GM21786 (cell line): ENCODE data around the gene CUEDC1.
A peak's percentile ranks its signal among the peaks of the same experiment; 100 is the strongest.

Source experiments
- ATAC-seq: cut with Tn5 transposase; IDR thresholded peaks from one replicate; pipeline ENCODE4 v1.9.1; 2021; ENCODE audit not compliant: unreplicated experiment

The CUEDC1 gene

GRCh38 chr17:57866319-57866718 is 88.9 kb downstream of the CUEDC1 start:
- ATAC-seq, result no peak

DNA sequence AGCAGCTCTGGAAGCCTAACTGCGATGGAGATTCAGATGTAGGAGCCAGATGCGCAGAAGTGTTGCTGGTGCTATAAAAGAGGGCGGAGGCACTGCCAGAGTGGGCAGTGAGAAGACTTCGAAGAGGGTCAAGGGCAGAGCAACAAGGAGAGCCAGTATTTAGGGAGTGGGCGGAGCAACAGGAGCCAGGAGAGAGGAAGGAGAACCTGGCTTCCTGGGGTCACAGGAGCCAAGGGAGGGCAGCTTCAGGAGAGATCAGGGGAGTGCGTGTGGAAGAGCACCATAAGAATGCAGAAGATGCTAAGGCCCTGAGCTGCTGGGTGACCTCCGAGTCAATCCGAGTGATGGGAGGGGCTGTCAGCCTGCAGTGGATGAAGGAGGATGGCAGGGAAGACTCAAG is 90.9 kb downstream of the CUEDC1 start:
- ATAC-seq, result no peak

DNA sequence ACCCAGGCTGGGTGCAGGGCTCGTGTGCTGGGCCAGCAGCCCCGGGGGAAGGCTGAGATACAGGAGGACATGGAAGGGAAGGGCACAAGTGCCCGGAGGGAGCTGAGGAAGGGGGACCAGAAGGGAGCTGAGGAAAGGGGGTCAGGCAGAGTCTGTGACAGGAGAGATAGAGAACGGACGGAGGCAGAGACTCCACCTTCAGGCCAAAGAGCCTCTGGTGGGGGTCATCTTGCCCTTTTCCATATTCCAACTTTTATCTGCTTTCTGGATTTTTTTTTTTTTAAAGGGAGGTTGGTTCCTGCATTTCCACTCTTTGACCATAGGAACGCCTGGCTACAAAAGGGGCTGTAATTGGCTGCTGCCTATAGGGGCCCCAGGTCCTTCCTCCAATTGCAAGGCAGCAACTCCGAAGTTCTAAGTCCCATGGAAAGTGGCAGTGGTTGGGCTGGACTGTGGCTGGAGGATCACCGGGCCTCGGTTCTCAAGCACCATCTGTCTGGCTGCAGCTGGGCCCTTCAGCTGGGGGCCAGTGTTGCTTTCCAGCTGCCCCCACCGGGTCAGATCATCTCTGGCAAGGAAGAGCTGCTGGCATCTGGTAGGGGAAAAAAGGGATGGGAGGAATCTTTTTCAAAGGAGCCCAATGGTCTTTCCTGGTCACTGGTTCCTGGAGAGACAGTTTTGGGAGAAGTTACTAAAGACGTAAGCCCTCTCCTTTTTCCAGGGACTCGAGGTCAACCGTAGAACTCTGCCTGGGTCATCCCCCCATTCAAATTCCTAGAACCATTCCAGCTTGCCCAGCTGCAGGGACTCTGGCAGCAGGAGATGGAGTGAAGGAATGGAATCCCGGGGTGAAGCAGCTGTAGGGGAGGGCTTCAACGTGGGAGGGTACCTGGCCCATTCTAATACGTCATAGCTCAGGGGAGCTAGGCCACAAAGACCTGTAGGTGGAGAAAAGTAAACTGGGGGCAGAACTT is 92.2 kb downstream of the CUEDC1 start:
- no peak for ATAC-seq

DNA sequence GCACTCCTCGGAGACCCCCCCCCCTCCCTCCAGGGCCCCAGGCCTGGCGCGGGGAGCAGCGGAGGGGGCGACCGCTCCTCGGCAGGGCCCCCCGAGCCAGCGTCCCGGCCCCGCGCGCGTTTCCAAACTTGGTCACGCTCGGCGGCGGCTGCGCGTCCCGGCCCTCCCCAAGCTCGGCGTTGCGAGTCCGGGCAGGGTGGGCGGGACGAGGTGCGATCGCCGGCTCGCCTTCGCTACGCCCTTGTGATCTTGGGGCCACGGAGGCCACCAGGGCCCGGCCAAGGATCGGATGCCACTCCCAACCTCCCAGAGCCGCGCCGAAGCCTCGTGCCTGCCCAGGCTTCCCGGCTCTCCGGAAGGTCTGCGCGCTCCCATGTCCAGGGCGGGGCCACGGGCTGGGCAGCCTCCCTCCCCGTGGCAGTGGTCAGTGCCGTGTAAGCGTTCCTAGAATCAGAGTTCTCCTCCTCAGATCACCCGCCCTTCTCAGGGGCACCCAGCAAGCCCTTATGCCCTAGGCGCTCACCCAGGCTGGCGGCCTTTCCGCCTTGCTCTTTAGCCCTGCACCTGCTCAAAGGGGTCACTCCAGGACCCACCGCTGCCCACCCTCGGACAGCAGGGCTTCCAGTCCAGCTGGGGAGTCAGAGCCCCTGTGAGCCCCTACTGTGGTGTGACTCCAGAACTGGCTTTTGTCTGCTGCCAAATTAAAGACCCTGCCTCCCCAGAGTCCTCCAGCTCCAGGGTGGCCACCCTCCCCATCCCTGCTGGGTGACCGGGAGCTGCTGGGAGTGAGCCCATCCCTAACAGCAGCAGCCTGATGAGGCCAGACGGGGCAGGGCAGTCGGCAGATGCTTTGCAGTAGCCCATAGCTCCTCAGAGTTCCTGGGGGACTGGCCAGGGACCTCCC is 93.2 kb downstream of the CUEDC1 start:
- no peak for ATAC-seq

DNA sequence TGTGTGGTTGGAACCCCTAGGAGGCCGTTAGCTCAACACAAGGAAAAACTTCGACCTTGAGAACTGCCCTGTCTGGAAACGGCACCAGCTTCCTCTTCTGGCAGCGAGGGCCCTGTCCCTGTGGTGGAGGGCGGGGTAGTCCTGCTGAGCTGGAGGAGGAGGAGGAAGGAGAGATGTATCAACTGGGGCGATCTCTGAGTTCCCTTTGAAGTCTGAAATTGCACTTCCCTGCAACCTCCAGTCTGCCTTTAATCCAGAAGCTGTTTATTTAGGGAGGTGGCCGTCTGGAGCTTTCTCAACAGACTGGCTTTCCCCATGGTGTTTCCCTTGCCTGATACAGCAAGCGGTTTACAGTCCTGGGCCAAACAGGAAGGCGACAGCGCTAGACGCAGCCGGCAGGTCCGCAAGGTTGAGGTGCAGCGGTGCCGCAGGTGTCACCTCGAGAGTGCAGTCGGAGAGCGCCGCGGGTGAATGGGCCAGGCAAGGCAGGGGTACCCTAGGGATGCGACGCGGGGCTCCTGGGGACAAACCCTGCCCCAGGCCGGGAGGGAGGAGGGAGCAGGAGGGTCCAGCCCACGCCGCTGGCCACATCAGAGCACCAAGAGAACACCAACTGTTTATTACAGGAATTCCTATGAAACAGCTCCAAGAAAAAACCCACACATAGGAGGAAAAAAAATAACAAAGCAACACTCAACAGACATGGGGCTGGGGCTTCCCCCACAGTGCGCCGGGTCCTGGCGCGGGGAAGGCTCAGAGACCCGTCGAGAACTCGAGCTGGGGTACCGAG is 94.0 kb downstream of the CUEDC1 start:
- no peak for ATAC-seq

- no peak for ATAC-seq
Measured at GRCh38 chr17:57860414-57860999, 94.7 kb downstream of the CUEDC1 start.

GRCh38 chr17:57859601-57860413 is 95.4 kb downstream of the CUEDC1 start:
- ATAC-seq, result no peak

DNA sequence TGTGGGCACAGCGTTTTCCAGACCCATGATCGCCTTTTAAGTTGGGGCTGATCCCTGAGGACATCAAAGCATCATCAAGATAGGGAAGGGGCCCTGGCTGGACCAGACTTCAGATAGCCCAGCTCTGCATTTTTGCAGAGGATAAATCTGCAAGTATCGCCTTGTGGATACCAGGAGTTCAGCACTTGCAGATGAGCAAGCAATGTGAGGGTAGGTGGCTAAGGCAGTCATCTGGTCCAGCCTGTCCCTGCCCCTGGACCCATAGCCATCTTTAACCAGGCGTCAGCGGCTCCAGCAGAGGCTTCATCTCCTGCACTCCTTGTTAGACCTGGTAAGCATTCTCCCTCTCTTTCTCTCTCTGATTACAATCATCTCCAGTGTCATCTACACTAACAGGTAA is 96.4 kb downstream of the CUEDC1 start:
- no peak for ATAC-seq

DNA sequence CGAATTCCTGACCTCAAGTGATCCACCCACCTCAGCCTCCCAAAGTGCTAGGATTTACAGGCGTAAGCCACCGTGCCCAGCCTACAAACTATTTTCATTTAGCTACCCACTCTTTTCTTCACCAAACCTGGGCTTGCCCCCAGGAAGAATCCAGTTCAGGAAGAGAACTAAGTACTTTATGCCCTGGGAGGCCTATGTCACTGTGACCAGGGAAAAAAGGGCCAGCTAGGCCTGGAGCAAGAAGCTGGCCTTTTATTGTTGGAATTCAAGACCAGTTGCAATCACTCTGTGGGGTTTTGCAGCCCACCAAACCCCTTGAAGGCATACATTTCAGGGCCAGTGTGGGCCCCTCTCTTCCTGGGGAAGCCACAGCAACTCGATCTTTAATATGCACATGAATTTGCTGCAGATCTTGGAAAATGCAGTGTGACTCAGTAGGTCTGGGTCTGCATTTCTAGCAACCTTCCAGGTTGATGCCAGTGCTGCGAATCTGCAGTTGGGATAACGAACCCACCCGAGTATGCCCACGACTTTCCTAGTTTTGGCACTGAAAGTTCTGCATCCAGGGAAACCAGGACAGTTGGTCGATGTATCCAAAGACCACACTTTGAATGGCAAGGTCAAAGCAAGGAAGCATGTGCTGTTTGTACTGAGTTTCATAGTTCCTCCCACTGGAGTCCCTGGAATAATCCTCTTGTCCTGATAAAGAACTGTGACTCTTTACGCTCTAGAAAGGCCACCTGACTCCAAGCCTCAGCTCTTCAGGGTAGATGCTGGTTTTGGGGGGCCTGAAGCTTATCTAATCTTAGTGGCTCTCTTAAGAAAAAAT is 98.2 kb downstream of the CUEDC1 start:
- ATAC-seq, result no peak

GRCh38 chr17:57855391-57856035 is 99.7 kb downstream of the CUEDC1 start:
- no peak for ATAC-seq

DNA sequence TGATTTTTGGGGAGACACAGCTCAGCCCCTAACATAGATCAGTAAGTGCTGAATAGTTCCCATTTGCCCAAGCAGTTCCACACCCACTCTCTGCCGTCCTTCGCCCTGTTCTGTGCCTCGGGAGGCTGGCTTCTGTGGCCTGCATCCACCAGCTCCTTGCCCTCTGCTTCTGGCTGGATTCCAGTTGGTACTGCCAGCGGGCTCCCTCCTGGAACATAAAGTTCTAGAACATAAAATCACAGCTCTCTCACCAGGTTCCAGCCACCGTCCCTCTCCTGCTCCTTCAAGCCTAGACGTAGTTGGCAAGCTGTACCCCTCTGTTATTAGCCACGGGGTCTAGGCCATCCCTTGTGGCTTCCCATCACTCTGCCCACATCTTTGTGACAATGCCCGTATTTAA is 101.5 kb downstream of the CUEDC1 start:
- no peak for ATAC-seq

DNA sequence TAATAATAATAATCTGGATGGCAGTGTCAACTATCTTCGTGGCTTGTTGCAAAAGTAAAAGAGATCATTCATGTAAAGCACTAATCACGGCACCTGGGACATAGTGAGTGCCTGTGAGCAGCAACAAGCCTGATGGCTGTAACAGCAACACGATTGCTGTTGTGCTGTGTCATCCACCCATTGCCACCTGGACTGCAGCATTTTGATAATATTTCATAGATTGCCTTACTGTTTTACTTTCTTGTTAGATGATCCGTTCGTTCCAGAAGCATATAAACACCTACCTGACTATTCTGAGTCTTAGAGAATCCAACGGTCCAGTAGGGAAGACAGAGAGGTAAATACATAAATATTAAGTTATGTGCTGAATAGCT is 102.3 kb downstream of the CUEDC1 start:
- no peak for ATAC-seq

GRCh38 chr17:57852092-57852954 is 102.9 kb downstream of the CUEDC1 start:
- no peak for ATAC-seq

- peak; percentile 90 for ATAC-seq
Measured at GRCh38 chr17:57849874-57850754, 105.1 kb downstream of the CUEDC1 start, which contains the start of gene MRPS23. TSS of gene MRPS23 (minus strand) at chr17:57850044. CDS start at chr17:57850010, 34 bp downstream.

DNA sequence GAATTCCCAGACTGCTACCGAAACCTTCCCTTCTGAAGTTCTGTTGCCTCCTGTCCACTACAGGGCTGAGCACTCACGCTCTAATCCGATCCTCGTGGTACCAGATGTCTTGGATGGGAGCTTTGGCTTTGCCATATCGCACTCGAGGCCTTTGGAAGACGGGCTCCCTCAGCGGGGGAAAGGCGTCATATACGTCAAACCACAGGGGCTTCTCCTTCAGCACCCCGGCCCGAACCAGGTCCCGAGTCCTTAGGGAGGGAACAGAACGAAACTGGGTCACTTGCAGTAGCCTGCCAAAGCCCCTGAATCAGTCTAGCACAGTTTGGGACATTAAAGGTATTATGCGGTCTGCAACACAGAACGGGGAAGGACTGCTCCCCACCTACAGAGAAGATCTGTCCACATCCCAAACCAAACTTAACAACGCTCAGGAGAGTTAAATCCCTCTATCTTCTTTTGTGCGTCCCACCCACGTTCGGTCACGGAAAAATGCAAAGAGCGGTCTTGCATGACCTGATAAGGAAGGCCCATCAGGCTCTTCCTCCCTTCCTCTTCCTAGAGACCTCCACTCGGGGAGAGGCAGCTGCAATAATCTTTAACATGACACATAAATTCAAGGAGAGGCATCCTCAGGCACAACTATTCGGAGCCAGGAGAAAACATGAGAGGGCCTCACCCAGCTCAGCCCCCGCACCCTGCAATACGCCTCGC is 105.9 kb downstream of the CUEDC1 start:
- no peak for ATAC-seq
